HG03432 (cell line): ENCODE measurements around the gene PDLIM7.
"Not testable (repeated sequence)": the region's sequence is repeated elsewhere in the genome, so short reads cannot be mapped to it uniquely, and the experiment has no call there.

ENCODE experiments used
- ATAC-seq: cut with Tn5 transposase; IDR thresholded peaks from one replicate; pipeline ENCODE4 v1.9.1; 2021; ENCODE audit warnings: mild to moderate bottlenecking, moderate library complexity; ENCODE audit not compliant: unreplicated experiment

Gene PDLIM7, protein sequence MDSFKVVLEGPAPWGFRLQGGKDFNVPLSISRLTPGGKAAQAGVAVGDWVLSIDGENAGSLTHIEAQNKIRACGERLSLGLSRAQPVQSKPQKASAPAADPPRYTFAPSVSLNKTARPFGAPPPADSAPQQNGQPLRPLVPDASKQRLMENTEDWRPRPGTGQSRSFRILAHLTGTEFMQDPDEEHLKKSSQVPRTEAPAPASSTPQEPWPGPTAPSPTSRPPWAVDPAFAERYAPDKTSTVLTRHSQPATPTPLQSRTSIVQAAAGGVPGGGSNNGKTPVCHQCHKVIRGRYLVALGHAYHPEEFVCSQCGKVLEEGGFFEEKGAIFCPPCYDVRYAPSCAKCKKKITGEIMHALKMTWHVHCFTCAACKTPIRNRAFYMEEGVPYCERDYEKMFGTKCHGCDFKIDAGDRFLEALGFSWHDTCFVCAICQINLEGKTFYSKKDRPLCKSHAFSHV

GRCh38 chr5:177497292-177498012 is at the start of gene PDLIM7:
PDLIM7 (minus strand) TSS chr5:177497604; CDS start chr5:177496512, 1,092 bp downstream.
- ATAC-seq = peak; percentile 81

GRCh38 chr5:177546258-177546741 is 48.9 kb upstream of the PDLIM7 start:
- ATAC-seq = no peak

- ATAC-seq = no peak
Observed at GRCh38 chr5:177545487-177546257, 48.3 kb upstream of the PDLIM7 start.

- no peak for ATAC-seq
Observed at GRCh38 chr5:177542816-177543465, 45.5 kb upstream of the PDLIM7 start.

DNA sequence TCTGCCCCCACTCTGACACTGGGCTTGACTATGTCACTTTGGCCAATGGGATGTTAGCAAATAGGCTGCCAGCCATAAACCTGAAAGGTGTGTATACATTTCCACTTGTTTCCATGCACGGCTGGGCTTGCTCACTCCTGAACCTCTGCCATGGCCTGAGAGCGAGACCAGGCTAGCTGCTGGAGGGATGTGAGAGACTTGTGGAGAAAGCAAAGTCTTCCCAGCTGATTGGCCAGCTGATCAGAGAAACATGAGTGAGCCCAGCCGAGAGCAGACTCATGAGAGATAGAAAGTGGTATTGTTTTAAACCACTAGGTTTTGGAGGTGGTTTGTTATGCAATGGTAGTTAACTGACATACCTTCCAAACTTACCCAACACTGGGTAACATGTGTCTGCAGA is 43.0 kb upstream of the PDLIM7 start:
- no peak for ATAC-seq

- no peak for ATAC-seq
Observed at GRCh38 chr5:177539411-177539810, 42.0 kb upstream of the PDLIM7 start.

DNA sequence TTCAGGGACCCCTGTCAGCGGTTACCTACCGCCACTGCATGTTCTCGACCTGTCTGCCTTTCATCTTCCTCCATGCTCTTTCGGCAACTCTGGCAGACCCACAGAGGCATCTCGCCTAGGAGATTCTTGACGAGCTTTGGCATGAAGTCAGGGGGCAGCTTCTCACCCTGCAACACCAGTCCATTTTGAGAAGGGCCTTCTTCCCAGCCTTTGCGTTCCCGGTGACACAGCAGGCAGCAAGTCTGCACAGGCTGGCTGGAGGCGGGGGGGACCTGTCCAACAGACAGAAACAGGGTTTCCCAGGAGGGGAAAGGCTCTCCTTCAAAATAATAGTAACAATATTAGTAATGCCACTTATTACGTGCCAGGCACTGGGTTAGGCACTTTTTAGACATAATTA is 41.5 kb upstream of the PDLIM7 start:
- no peak for ATAC-seq

- ATAC-seq = no peak
Observed at GRCh38 chr5:177537389-177538361, 40.3 kb upstream of the PDLIM7 start.

- ATAC-seq = no peak
Observed at GRCh38 chr5:177536386-177536785, 39.0 kb upstream of the PDLIM7 start.

DNA sequence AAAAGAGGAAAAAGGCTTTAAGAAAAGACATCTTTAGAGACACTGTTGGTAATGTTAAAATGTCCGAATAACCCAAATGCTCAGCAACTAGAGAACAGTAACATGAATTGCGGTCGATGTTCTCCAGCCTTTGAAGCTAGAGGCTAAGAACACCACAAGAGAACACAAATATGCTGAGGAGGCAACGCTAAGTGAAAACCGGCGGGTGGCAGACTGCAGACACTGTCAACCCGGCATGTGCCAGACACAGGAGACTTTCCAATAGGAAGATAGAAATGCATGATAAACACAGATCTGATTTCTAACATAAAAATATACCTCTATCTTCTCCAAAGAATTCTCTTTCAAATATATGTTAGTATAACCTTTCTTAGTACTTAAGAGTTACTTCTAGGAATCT is 37.7 kb upstream of the PDLIM7 start:
- no peak for ATAC-seq

GRCh38 chr5:177534433-177534832 is 37.0 kb upstream of the PDLIM7 start:
- not testable (repeated sequence) for ATAC-seq

GRCh38 chr5:177531209-177531940 is 34.0 kb upstream of the PDLIM7 start:
- ATAC-seq = no peak

DNA sequence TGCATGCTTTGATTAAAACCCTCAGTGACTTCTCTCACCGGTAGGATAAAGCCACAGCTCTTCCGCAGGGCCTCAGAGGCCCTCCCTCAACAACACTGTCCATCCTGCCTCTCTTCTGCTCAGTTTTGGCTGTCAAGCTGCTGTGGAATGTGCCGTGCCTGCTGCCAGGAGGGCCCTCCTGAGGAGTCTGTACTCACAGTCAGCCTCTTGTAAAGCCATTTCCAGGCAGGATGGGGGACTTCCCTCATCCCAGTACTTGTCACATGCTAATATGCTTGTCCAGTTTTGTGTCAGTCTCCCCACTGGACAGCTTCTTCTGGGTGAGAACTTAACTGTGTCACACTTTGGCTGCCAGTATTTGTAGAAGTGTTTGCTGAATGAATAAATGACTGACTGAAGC is 33.2 kb upstream of the PDLIM7 start:
- ATAC-seq = no peak

GRCh38 chr5:177529247-177530203 is 32.1 kb upstream of the PDLIM7 start:
- no peak for ATAC-seq

DNA sequence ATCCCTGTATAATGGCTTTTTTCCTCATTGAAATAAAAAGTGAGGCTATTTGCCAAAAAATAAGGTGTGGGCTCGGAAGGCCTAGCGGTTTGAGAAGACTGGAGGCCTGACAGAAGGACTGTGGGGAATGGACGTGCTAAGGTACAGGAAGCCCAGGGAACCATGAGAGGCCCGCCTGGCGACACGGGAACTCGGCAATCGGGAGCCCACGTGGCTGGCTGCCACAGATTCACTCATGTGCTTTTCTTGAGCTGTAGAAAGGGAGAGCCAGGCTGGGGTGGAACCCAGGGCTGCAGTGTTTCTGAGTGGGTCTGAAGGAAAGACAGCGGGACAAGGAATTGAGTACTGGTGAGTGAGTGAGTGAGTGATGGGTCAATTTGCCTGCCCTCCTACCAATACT is 31.2 kb upstream of the PDLIM7 start:
- ATAC-seq = no peak

GRCh38 chr5:177527595-177527994 is 30.2 kb upstream of the PDLIM7 start:
- no peak for ATAC-seq

- ATAC-seq = no peak
Observed at GRCh38 chr5:177526791-177527190, 29.4 kb upstream of the PDLIM7 start.

DNA sequence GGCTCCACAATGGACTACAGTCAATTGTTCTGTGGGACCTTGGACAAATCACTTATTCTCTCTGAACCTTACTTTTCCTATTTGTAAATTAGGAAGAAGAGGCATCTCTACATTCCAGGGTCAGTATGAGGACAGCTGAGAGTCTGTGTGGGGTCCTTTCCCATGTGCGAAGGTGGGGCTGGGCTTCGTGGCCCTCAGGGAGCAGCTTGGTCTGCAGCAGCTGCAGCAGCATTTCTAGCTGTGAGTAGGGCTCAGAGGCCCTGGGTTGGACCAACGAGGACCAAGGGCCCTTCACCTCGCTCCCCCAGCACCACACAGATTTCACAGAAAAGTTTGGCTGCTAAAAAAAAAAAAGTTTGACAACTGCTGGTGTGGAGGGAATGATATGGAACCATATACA is 28.8 kb upstream of the PDLIM7 start:
- ATAC-seq = no peak
